HG02938 (cell line): Measurements from ENCODE around the gene C3orf85.
"Not testable (repeated sequence)": the region's sequence is repeated elsewhere in the genome, so short reads cannot be mapped to it uniquely, and the experiment has no call there.

ENCODE experiments used
- ATAC-seq: cut with Tn5 transposase; IDR thresholded peaks from one replicate; pipeline ENCODE4 v1.9.1; 2021; ENCODE audit warnings: mild to moderate bottlenecking, moderate library complexity; ENCODE audit not compliant: unreplicated experiment

C3orf85 gene, protein sequence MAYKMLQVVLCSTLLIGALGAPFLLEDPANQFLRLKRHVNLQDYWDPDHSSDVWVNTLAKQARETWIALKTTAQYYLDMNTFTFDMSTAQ

DNA sequence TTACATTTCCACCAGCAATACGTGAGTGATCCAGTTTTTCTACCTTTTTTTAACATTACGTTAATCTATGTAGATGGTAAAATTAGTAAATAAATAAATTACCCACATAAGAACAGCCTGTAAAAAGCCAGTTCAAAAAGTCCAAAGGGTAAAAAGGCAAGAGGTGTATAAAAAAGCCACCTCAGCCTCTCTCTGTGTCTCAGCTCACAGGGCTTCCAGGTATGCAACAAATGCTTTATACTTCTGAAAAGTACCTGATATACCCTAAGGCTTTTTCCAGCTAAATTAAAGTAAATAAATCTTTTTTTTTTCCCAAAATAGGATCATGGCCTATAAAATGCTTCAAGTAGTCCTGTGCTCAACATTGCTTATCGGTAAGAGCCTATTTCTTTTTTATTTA, at the start of gene C3orf85:
Gene C3orf85, plus strand, starts transcription at position 197 of the 400 bp plus-strand sequence. Its CDS starts 129 bp downstream, at position 326.
- no peak for ATAC-seq

DNA sequence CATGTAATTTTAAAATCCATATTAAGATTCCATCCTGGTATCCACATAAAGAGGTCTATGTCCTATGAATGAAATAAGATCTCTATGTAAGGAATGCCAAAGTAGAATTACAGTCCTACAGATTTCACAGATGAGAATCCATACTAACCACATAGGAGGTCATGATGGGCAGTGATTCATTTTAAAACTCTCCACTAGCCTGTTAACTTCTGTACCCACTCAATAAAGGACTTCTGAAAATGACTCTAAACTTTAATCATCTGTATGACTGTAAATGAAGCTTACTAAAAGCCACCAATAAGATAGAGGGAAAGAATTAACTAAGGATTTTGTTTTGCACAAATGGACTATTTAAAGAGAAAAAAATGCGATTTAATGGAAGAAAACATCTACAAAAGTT, 47.3 kb upstream of the C3orf85 start:
- no peak for ATAC-seq

- ATAC-seq: no peak
These were observed 44.7 kb upstream of the C3orf85 start for GRCh38 chr3:109091846-109092245.

DNA sequence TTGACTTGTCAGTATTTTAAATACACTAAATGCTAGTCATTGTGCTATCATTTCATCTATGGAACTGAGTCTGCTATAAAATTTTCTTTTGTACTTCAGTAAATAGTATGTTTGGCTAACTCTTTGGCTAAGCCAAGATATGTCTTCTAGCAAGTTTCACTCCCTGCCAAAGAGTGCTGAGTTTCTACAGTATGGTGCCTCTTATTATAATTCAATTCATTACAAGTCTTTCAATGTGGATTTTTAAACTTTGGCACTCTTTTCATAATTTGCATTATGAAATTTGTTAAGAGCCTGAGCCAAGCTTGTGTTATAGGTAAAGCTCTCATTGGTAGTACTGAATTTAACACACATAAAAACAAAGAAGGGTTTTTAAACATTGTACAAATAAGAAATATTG, 43.0 kb upstream of the C3orf85 start:
- no peak for ATAC-seq

DNA sequence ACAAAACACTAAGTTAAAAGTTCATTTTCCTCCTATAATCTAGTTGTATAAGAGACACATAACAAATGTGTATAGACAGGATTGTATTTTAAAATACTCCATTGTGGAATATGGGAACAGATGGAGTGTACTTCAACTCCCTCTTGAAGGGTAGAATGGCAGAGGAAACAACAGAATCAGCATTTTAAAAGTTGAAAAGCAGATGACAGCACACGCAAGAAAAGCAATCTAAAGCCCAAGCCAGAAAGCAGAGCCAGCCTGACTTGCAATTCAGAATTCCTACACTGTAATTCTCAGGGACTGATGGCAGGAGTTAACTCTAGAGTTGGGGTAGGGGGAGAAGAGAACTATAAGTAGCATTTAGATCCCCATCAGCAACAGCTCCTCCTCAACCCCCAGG, 41.4 kb upstream of the C3orf85 start:
- ATAC-seq: no peak

- no peak for ATAC-seq
These were observed 38.4 kb upstream of the C3orf85 start for GRCh38 chr3:109098079-109098644.

- ATAC-seq: no peak
These were observed 26.9 kb upstream of the C3orf85 start for GRCh38 chr3:109109574-109109973.

DNA sequence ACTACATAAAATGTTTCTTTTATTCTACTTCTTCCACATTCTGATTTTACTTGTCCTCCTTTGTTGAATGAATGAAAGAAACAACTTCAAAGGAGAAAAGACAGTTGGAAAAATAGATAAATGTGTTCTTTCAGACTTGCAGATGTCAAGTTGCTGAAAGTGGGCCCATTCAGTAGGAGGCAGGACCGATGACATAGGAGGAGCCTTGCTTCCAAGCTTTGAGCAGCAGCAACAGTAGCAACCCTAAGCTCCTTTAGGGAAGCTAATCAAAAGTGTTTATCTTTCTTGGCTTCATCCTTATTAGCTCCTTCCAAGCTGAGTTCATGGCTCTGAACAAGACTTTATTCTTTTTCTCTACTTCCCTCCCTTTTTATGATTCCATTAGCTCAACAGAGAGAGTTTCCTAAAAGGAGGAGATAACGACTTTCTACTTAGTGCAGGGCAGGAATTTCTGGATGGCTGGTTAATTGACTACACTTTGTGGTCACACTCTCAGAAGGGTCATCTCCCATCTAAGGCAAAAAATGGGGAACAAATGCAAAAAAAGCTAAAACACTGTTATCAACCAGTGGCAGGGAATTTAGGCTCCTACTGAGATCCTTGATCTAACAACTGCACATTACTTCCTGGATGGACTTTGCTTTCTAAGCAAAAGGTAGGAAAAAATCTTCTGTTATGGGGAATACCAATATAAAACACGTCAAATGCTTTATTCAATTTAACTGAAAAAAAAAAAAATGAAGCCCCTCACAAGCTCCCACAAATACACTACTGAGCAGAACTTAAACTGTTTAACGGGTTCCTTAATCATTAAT, 23.4 kb upstream of the C3orf85 start:
- no peak for ATAC-seq

DNA sequence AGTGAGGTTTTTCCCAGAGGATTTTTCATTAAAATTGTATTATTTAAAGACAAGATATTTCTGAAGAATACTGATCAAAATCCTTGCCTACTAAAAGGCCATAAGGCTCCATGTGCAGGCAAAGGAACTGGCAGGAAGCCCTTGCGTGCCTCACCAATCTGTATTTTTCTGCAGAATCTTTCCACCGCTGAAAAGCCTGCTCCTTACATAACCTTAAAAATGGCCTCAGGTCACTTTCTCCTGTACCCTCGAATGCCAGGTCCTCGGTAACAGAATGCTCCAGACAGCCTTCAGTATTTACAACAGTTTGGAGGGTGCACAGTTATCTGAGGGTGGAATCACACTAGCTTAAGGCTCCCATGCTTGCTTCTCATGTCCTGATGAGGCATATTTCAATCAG, 21.8 kb upstream of the C3orf85 start:
- no peak for ATAC-seq

DNA sequence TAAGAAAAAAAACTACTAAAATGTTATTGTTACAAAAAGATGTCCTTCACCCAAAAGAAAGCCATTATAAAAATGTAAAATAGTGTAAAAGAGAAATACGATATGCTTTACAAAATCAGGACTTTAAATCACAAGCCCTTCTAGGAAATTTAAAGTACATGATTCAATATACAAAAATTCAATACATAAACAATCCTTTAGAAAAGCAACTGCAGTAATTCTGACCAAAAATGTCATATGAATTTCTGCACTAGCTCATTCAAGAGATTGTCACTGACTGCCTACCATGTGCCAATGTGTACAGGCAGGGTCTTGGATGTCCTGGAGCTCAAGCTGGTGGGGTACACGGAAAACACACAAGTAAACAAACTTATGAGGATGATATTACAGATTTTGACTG, 21.1 kb upstream of the C3orf85 start:
- ATAC-seq: no peak

GRCh38 chr3:109116031-109116430, 20.5 kb upstream of the C3orf85 start:
- no peak for ATAC-seq

- no peak for ATAC-seq
These were observed 18.6 kb upstream of the C3orf85 start, which contains the start of gene MORC1 for GRCh38 chr3:109117939-109118338. Gene MORC1, minus strand, starts transcription at chr3:109118134. Its CDS starts 75 bp downstream, at chr3:109118059.

DNA sequence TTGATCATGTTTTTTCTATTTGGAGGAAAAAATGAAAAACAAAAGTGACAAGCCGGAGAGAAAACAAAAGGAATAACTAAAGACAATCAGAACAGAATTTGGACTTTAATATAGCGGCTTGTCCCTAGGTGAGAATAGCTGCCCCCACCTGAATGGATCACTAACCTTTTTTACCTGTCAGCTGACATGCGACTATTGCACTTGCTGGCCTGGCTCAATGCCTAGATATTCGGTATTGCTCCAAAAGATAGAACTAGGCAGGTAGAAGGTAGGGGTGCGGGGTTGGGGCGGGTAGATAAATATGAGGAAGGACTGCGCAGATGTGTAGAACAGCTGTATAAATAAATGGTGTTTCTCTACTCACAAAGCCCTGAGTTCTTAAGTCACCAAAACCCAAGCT, 17.9 kb upstream of the C3orf85 start:
- no peak for ATAC-seq

DNA sequence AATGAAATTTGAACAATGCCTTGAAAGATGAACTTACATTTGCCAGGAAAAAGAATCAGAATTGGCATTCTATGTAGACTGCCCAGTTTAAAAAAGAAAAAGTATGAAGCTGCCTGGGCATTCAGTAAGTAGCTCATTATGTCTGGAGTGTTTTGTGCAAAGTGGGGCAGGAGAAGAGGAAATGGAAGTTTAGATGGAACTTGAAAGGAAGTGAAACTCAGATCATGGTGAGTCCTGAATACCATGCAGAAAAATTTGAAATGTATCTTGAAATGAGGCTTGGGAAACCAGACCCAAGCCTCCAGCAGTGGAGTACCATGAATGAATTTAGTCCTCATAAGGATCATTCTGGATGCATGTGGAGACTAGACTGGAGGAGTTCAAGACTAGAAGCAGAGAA, 13.8 kb upstream of the C3orf85 start:
- no peak for ATAC-seq

- ATAC-seq: no peak
These were observed 10.6 kb upstream of the C3orf85 start for GRCh38 chr3:109125902-109126301.

GRCh38 chr3:109127553-109127952, 9.0 kb upstream of the C3orf85 start:
- ATAC-seq: no peak

GRCh38 chr3:109131276-109131675, 5.2 kb upstream of the C3orf85 start:
- ATAC-seq: no peak

DNA sequence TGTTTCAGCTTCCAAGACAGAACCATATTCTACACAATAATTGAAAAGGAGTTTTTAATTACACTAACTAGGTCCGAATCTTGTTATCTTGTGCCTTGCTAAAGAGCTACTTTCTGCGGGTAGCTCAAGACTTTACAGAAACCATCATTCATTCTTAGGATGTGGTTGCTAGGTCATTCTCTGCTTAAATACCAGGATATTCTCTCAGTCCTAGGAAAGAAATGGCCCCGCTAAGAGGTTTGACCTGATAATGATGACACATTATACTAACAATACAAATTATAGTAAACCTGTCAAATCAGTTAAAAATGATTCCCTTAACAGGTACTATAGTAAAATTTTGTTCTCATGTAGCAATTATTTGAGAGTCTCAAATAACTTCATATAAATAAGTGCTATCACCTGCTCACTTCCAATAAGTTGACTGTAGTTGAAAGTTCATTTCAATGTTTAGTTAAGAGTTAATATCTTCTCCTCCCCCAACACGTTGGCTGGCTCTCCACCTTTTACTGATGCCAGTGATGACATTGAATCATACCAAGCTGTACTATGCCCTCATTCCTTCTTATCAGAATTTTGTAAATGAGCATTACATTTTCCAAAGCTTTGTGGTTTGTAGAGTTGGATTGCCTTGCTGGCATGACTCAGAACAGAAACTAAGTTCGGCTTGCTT, 3.6 kb upstream of the C3orf85 start:
- no peak for ATAC-seq

DNA sequence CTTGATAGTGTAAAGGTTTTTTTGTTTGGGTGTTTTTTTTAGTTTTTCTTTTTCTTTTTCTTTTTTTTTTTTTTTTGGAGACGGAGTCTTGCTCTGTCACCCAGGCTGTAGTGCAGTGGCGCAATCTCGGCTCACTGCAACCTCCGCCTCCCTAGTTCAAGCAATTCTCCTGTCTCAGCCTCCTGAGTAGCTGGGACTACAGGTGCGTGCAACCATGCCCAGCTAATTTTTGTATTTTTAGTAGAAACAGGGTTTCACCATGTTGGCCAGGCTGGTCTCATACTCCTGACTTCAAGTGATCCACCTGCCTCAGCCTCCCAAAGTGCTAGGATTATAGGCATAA, 3.1 kb upstream of the C3orf85 start:
- ATAC-seq: not testable (repeated sequence)

DNA sequence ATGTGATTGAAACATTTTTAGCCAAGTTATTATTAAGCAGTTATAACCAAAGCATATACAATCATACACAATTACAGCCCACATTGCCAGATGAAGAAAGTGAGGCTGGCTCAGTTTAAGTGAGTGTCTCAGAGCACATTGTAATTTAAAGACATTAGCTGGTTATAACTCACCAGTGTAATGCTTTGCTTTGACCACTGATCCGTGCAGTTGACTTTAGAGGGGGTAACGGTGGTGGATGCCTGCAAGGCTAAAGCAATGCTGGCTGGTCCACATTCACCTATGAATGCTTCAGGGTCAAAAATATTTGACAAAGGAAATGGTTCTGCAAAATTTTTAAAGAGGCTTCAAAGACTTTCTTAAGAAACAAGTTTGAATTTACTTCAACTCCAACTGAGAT, 1.2 kb downstream of the C3orf85 start:
- no peak for ATAC-seq

- no peak for ATAC-seq
These were observed 3.8 kb downstream of the C3orf85 start for GRCh38 chr3:109140318-109140717.

- no peak for ATAC-seq
These were observed 7.1 kb downstream of the C3orf85 start for GRCh38 chr3:109143646-109144045.
